B cell (primary cell): ENCODE data around the gene ITGB1BP1.

Experiments used
- EZH2 ChIP-seq: IDR thresholded peaks from 2 replicates; pipeline ENCODE4 v1.6.1; 2012; ENCODE audit warnings: borderline replicate concordance, low read depth, mild to moderate bottlenecking, moderate library complexity, low read length; ENCODE audit not compliant: insufficient read depth, poor library complexity, severe bottlenecking
- TF ChIP-seq, protein P1 (sequence below): fragments of 200-600 bp; IDR thresholded peaks from one replicate; pipeline ENCODE4 v1.8.0; 2022; ENCODE audit warnings: antibody characterized with exemption, mild to moderate bottlenecking

DNA sequence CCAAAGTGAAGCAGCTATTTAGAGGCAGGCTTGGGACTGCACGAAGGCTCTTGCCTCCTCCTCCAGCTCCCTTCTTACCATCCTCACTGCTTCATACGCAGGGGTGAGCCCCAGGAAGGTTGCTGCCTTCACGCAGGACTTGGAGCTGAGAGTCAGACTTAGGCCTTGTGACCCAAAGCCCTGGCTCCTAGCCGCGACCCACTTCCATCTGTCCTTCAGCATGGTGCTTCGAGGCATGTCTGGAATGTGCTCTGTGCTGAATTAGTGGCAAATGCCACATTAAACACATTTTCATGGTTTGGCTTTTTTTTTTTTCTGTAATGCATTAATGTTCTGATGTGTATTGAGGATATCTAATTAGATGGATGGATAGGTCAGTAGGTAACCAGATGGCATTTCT, 37.5 kb downstream of the ITGB1BP1 start:
- TF ChIP-seq EZH2: no peak
- TF ChIP-seq, protein P1, sequence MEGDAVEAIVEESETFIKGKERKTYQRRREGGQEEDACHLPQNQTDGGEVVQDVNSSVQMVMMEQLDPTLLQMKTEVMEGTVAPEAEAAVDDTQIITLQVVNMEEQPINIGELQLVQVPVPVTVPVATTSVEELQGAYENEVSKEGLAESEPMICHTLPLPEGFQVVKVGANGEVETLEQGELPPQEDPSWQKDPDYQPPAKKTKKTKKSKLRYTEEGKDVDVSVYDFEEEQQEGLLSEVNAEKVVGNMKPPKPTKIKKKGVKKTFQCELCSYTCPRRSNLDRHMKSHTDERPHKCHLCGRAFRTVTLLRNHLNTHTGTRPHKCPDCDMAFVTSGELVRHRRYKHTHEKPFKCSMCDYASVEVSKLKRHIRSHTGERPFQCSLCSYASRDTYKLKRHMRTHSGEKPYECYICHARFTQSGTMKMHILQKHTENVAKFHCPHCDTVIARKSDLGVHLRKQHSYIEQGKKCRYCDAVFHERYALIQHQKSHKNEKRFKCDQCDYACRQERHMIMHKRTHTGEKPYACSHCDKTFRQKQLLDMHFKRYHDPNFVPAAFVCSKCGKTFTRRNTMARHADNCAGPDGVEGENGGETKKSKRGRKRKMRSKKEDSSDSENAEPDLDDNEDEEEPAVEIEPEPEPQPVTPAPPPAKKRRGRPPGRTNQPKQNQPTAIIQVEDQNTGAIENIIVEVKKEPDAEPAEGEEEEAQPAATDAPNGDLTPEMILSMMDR: no peak
